Spleen (tissue), 11 donors: ENCODE results near the gene DMBT1. TPM values are rescaled to one million over a fixed set of nuclear protein-coding genes. Genes with fewer than 3 reads are reported as not detected.
A peak's percentile ranks its signal among the peaks of the same experiment; 100 is the strongest.

Experiments used
- DNase-seq: peaks from one replicate; pipeline ENCODE4 v3.0.0-alpha.2; 2020
- H3K27ac ChIP-seq, 8 donors: fragments of 200-600 bp; sonication (generic) in 7 of 8; 1 replicate in 4 of 8; 2 replicates in 4 of 8; pipeline versions ENCODE4 v1.5.0 to v1.8.0; 2016 to 2021; ENCODE audit warnings: inconsistent platforms in 4 of 8, mild to moderate bottlenecking in 4 of 8, moderate library complexity in 1 of 8
- H3K27me3 ChIP-seq, 7 donors: fragments of 200-600 bp; sonication (generic) in 6 of 7; replicated peaks in 1 of 7; 1 replicate in 4 of 7; 2 replicates in 3 of 7; pipeline versions ENCODE4 v1.5.0 to v1.8.0; 2016 to 2021; ENCODE audit warnings: inconsistent platforms in 3 of 7, mild to moderate bottlenecking in 1 of 7
- H3K36me3 ChIP-seq, 6 donors: fragments of 200-600 bp; sonication (generic) in 5 of 6; 1 replicate in 4 of 6; 2 replicates in 2 of 6; pipeline versions ENCODE4 v1.5.0 to v1.8.0; 2016 to 2021; ENCODE audit warnings: inconsistent platforms in 2 of 6
- H3K4me1 ChIP-seq, 6 donors: fragments of 200-600 bp; sonication (generic) in 5 of 6; 1 replicate in 3 of 6; 2 replicates in 3 of 6; pipeline versions ENCODE4 v1.5.0 to v1.8.0; 2016 to 2021; ENCODE audit warnings: inconsistent platforms in 3 of 6
- H3K4me3 ChIP-seq, 8 donors: fragments of 200-600 bp; sonication (generic) in 7 of 8; 1 replicate in 4 of 8; 2 replicates in 4 of 8; pipeline versions ENCODE4 v1.5.0 to v1.8.0; 2016 to 2021; ENCODE audit warnings: inconsistent platforms in 4 of 8, mild to moderate bottlenecking in 4 of 8, moderate library complexity in 2 of 8
- H3K9me3 ChIP-seq, 8 donors: fragments of 200-600 bp; sonication (generic) in 7 of 8; 1 replicate in 4 of 8; 2 replicates in 4 of 8; pipeline versions ENCODE4 v1.5.0 to v1.8.0; 2016 to 2021; ENCODE audit warnings: inconsistent platforms in 4 of 8
- CTCF ChIP-seq, 11 experiments: fragments of 200-600 bp in 7 of 11; fragments of 450-650 bp in 4 of 11; sonication (generic) in 4 of 11; IDR thresholded peaks in 8 of 11; conservative IDR thresholded peaks in 3 of 11; 1 replicate in 7 of 11; 2 replicates in 4 of 11; pipeline versions ENCODE4 v1.4.0 to v1.8.0; 2016 to 2021; ENCODE audit warnings: antibody characterized with exemption in 11 of 11, inconsistent platforms in 4 of 11, mild to moderate bottlenecking in 1 of 11
- POLR2A ChIP-seq, 3 donors: fragments of 450-650 bp; IDR thresholded peaks; one replicate each; pipeline ENCODE4 v1.5.1; 2017; ENCODE audit warnings: antibody characterized with exemption in 3 of 3, mild to moderate bottlenecking in 1 of 3
- POLR2AphosphoS5 ChIP-seq, 3 donors: sonication (generic); formaldehyde crosslinking; IDR thresholded peaks; one replicate each; pipeline ENCODE4 v1.5.1; 2017; ENCODE audit warnings: antibody characterized with exemption in 3 of 3
- WGBS, 5 donors: extraction: QIAGEN DNeasy Blood & Tissue Kit in 3 of 5; methylation state at CpG; one replicate each; pipeline versions ENCODE4 v1.1.5 to v1.1.7; 2013 to 2018; 5-methylcytosine and 5-hydroxymethylcytosine counted together
- intact Hi-C: fragments of 100-400 bp; cut with DNase I; formaldehyde crosslinking; loops from one replicate; pipeline ENCODE4 v1.15.0; 2023; ENCODE audit warnings: low total_unique reads
- polyA plus RNA-seq, 3 donors: library from polyadenylated mRNA; stranded (reverse); fragments of 200-250 nt; gene quantifications; one replicate each; pipeline ENCODE4 v1.2.1, GENCODE V29; 2013
- total RNA-seq, 7 donors: library from RNA; depleted of rRNA in 3 of 7; stranded (reverse); fragments of >200 nt in 3 of 7; fragmentation: NEBNext Ultra II Directional in 4 of 7; extraction: Animal tissue kit (Norgen Biotek cat#: 25700) in 4 of 7; gene quantifications; one replicate each; pipeline versions ENCODE4 v1.1.0 to v1.2.1, GENCODE V29; 2016 to 2021
- donor health status: healthy with polysubstance abuse.
- donor health status: DM: no; HTN: no; CAD: no; lungs with moderate emphysema.
- donor health status: DM: no; HTN: no; CAD: no.
- donor health status: Bipolar disorder and iron deficiency.
- donor health status: healthy.
- donor health status: DM: no; HTN: no; CAD: no.
- donor health status: DM: yes; HTN: yes; CAD: no.

DMBT1 gene
- total and polyA plus RNA-seq, 10 donors: 0.02 to 0.29 (median 0.03) TPM; not detected in 6

GRCh38 chr10:122515588-122516231 lies 44.8 kb upstream of the DMBT1 start:
- no peak for DNase-seq
- TF ChIP-seq POLR2A (IDR thresholded peaks at IDR 0.05) (no peak), POLR2AphosphoS5 (IDR thresholded peaks at IDR 0.05) (peak; percentile 35 to 69 (median 36)), CTCF (IDR thresholded peaks at IDR 0.05 in 8 of 11, conservative IDR thresholded peaks at IDR 0.05 in 3 of 11) (no peak)
- H3K27ac ChIP-seq: peak overlapping the region in 6 of 8 donors; percentile 6 to 67 (median 59)
- H3K4me1 ChIP-seq: peaks cover 0 to 21% (median 12%) of the 10 kb centered on the region in 6 donors
- H3K4me3 ChIP-seq: no peak overlapping the region
- H3K27me3 ChIP-seq: no peaks in the 10 kb centered on the region
- H3K36me3 ChIP-seq: no peaks in the 10 kb centered on the region
- intact Hi-C loops: no loop called here
- 52 to 72% (median 69%) methylated on average over 15 to 16 of the region's 16 CpGs for WGBS, 5 donors
- H3K9me3 ChIP-seq: no peaks in the 10 kb centered on the region

GRCh38 chr10:122516734-122517133 lies 43.8 kb upstream of the DMBT1 start:
- no peak for DNase-seq
- WGBS, 5 donors: 52 to 75% (median 55%) methylated on average over 4 of the region's 4 CpGs
- Histone ChIP-seq H3K9me3 (no peaks in the 10 kb centered on the region), H3K27ac (peak overlapping the region in 4 of 8 donors; percentile 50 to 67 (median 59)), H3K27me3 (no peaks in the 10 kb centered on the region), H3K4me3 (no peak overlapping the region), H3K4me1 (peaks cover 0 to 21% (median 12%) of the 10 kb centered on the region in 6 donors), H3K36me3 (no peaks in the 10 kb centered on the region)
- intact Hi-C loops: no loop called here
- TF ChIP-seq POLR2AphosphoS5 (IDR thresholded peaks at IDR 0.05): no peak
- TF ChIP-seq CTCF (IDR thresholded peaks at IDR 0.05 in 8 of 11, conservative IDR thresholded peaks at IDR 0.05 in 3 of 11): no peak
- TF ChIP-seq POLR2A (IDR thresholded peaks at IDR 0.05): no peak

GRCh38 chr10:122519144-122519543 lies 41.4 kb upstream of the DMBT1 start:
- 81 to 87% (median 84%) methylated on average over 7 of the region's 7 CpGs for WGBS, 5 donors

More at GRCh38 chr10:122519144-122519543, 41.4 kb upstream of the DMBT1 start:
- DNase-seq: no peak
- no peaks in the 10 kb centered on the region for H3K36me3 ChIP-seq
- intact Hi-C loops: no loop called here
- peaks cover 0 to 6% (median 0%) of the 10 kb centered on the region in 8 donors for H3K9me3 ChIP-seq
- H3K27ac ChIP-seq: no peak overlapping the region
- peaks cover 0 to 20% (median 12%) of the 10 kb centered on the region in 6 donors for H3K4me1 ChIP-seq
- TF ChIP-seq POLR2A (IDR thresholded peaks at IDR 0.05) (no peak), CTCF (IDR thresholded peaks at IDR 0.05 in 8 of 11, conservative IDR thresholded peaks at IDR 0.05 in 3 of 11) (no peak), POLR2AphosphoS5 (IDR thresholded peaks at IDR 0.05) (no peak)
- H3K4me3 ChIP-seq: no peak overlapping the region
- no peaks in the 10 kb centered on the region for H3K27me3 ChIP-seq
